K562 (cell line): ENCODE data around the gene EPHA2. TPM values are rescaled to one million over a fixed set of nuclear protein-coding genes. Genes with fewer than 3 reads are reported as not detected.
A peak's percentile ranks its signal among the peaks of the same experiment; 100 is the strongest.

ENCODE experiments used
- ATAC-seq: fragments of 200-7000 bp; cut with Tn5 transposase; 3 replicates; pipeline ENCODE4 v1.9.1; 2020; ENCODE audit warnings: moderate library complexity
- BruUV-seq: library from RNA; stranded (reverse); fragments of 400-500 nt; replicated peaks from 2 replicates; lab custom pipeline; 2021; lab: Mats Ljungman, UMichigan
- CTCF ChIA-PET: fragments of 300-600 bp; formaldehyde crosslinking; extraction: SDS; loops from one replicate; lab custom pipeline; 2021; ENCODE audit warnings: low intra/inter-chr PET ratio; lab: Yijun Ruan, JAX
- POLR2A ChIA-PET: fragments of 300-600, 350-650 bp; sonication (Branson Sonifier 250); formaldehyde crosslinking; extraction: SDS; loops from one replicate; lab custom pipeline; 2021; ENCODE audit warnings: antibody characterized with exemption, inconsistent platforms; lab: Yijun Ruan, JAX
- DNase-seq, 4 experiments: peaks; one replicate each; pipeline versions ENCODE4 v3.0.0 to v3.0.0-alpha.2; 2011 to 2018; ENCODE audit warnings: low spot score in 3 of 4, mixed read lengths in 3 of 4; ENCODE audit errors: extremely low read depth in 1 of 4
- FAIRE-seq: peaks from 2 replicates; lab custom pipeline; 2011; peaks lifted over from hg19 to GRCh38; lab: Jason Lieb, UNC
- H2AFZ ChIP-seq: 2 replicates; pipeline ENCODE4 v1.6.0; 2011; ENCODE audit warnings: low read depth, low read length, control low read depth, inconsistent platforms
- H3K27ac ChIP-seq: fragments of 200-600 bp; 3 replicates; pipeline ENCODE4 v1.8.0; 2011; ENCODE audit warnings: low read depth, mild to moderate bottlenecking, control low read depth, inconsistent platforms, low read length, moderate library complexity, mixed read lengths; ENCODE audit errors: extremely low read depth
- H3K27me3 ChIP-seq, 2 experiments: fragments of 300-600 bp in 1 of 2; 2 replicates in 1 of 2; 3 replicates in 1 of 2; pipeline versions ENCODE4 v1.6.0 to v1.8.0; 2011; ENCODE audit warnings: inconsistent platforms in 2 of 2, low read length in 2 of 2, mild to moderate bottlenecking in 1 of 2, mixed read lengths in 1 of 2, moderate library complexity in 1 of 2; ENCODE audit not compliant: control insufficient read depth in 2 of 2, insufficient read depth in 2 of 2
- H3K36me3 ChIP-seq: fragments of 300-600 bp; 3 replicates; pipeline ENCODE4 v1.8.0; 2011; ENCODE audit warnings: mild to moderate bottlenecking, low read length, inconsistent platforms; ENCODE audit not compliant: control insufficient read depth, insufficient read depth
- H3K4me1 ChIP-seq, 2 experiments: fragments of 200-600 bp in 1 of 2; replicated peaks in 1 of 2; 2 replicates in 1 of 2; 3 replicates in 1 of 2; pipeline versions ENCODE4 v1.5.1 to v1.8.0; 2011; ENCODE audit warnings: inconsistent platforms in 2 of 2, low read length in 2 of 2, mild to moderate bottlenecking in 1 of 2, mixed read lengths in 1 of 2, moderate library complexity in 1 of 2; ENCODE audit not compliant: control insufficient read depth in 2 of 2, insufficient read depth in 2 of 2
- H3K4me2 ChIP-seq: 2 replicates; pipeline ENCODE4 v1.6.1; 2011; ENCODE audit warnings: low read length, control low read depth, inconsistent platforms, mixed read lengths; ENCODE audit not compliant: insufficient read depth
- H3K4me3 ChIP-seq: fragments of 200-600 bp; sonication (generic), shearing (Covaris generic); 2 replicates; pipeline ENCODE4 v1.5.1; 2016; ENCODE audit warnings: control low read depth, inconsistent platforms
- H3K79me2 ChIP-seq: fragments of 200-600 bp; 3 replicates; pipeline ENCODE4 v1.8.0; 2011; ENCODE audit warnings: low read length, inconsistent platforms; ENCODE audit not compliant: control insufficient read depth, insufficient read depth
- H3K9ac ChIP-seq, 2 experiments: 2 replicates each; pipeline versions ENCODE4 v1.6.0 to v1.6.1; 2011; ENCODE audit warnings: low read depth in 2 of 2, low read length in 2 of 2, control low read depth in 1 of 2, inconsistent platforms in 1 of 2, mild to moderate bottlenecking in 1 of 2, mixed read lengths in 1 of 2; ENCODE audit not compliant: insufficient read depth in 1 of 2
- H3K9me1 ChIP-seq: one replicate; pipeline ENCODE4 v1.6.0; 2011; ENCODE audit warnings: inconsistent platforms, mild to moderate bottlenecking, low read length, moderate library complexity; ENCODE audit not compliant: control insufficient read depth, insufficient read depth
- H3K9me3 ChIP-seq: replicated peaks from 2 replicates; pipeline ENCODE4 v1.5.1; 2011; ENCODE audit warnings: low read depth, low read length, inconsistent platforms; ENCODE audit not compliant: control insufficient read depth, insufficient read depth
- H4K20me1 ChIP-seq: replicated peaks from 2 replicates; pipeline ENCODE4 v1.6.1; 2011; ENCODE audit warnings: low read length, inconsistent platforms, mixed read lengths; ENCODE audit not compliant: control insufficient read depth, insufficient read depth
- ARID3B ChIP-seq: fragments of 250-450 bp; sonication (Bioruptor Pico); IDR thresholded peaks from 2 replicates; pipeline ENCODE4 v1.4.0; 2020; ENCODE audit warnings: borderline replicate concordance
- IRF2 ChIP-seq: sonication (generic); formaldehyde crosslinking; IDR thresholded peaks from 2 replicates; pipeline ENCODE4 v1.8.1; 2022; ENCODE audit warnings: mild to moderate bottlenecking, missing genetic modification reagents
- MLLT1 ChIP-seq, 2 experiments: fragments of 450-650 bp; IDR thresholded peaks; 2 replicates each; pipeline ENCODE4 v1.6.1; 2016
- MYC ChIP-seq, 2 experiments: fragments of 250-450 bp in 1 of 2; sonication (Bioruptor Pico) in 1 of 2; IDR thresholded peaks; 2 replicates each; pipeline versions ENCODE4 v1.5.1 to v1.6.1; 2012 to 2021; ENCODE audit warnings: low read depth in 2 of 2, borderline replicate concordance in 1 of 2, improper control_type of control experiment in 1 of 2, low read length in 1 of 2, mild to moderate bottlenecking in 1 of 2, moderate library complexity in 1 of 2
- SPI1 ChIP-seq: IDR thresholded peaks from 2 replicates; pipeline ENCODE4 v1.6.1; 2011; ENCODE audit warnings: low read depth, low read length, control low read depth, borderline replicate concordance
- TCF7 ChIP-seq: sonication (generic); IDR thresholded peaks from 2 replicates; pipeline ENCODE4 v1.6.1; 2016; ENCODE audit warnings: antibody characterized with exemption, borderline replicate concordance
- ZNF511 ChIP-seq: sonication (generic); formaldehyde crosslinking; IDR thresholded peaks from 2 replicates; pipeline ENCODE4 v1.8.0; 2022; ENCODE audit warnings: mild to moderate bottlenecking, missing genetic modification reagents
- WGBS: fragments of 100-300 bp; shearing (Covaris generic); methylation state at CpG from one replicate; pipeline ENCODE4 v1.1.6; 2016; ENCODE audit warnings: low coverage, mixed read lengths; ENCODE audit not compliant: insufficient coverage; ENCODE audit errors: missing lambda C conversion rate; 5-methylcytosine and 5-hydroxymethylcytosine counted together
- in situ Hi-C: fragments of 300-500 bp; cut with MboI; formaldehyde crosslinking; loops from 4 replicates; pipeline ENCODE4 v1.15.0; 2018; ENCODE audit warnings: inconsistent platforms, mixed read lengths
- intact Hi-C: fragments of 100-400 bp; cut with micrococcal nuclease; formaldehyde crosslinking; loops from 2 replicates; pipeline ENCODE4 v1.14.2; 2022
- polyA plus RNA-seq, 8 experiments: library from polyadenylated mRNA; depleted of rRNA in 4 of 8; stranded (reverse) in 5 of 8; unstranded in 3 of 8; fragments of >200 nt; fragmentation: Nextera tagmentation in 2 of 8; fragmentation: Illumina TruSeq in 1 of 8; extraction: Ambion mirVana in 2 of 8; extraction: Trizol in 1 of 8; gene quantifications; 2 replicates each; pipeline versions ENCODE4 v1.2.1 to v1.2.3, GENCODE V29; 2011 to 2014; ENCODE audit warnings: inconsistent platforms in 1 of 8, missing spikeins in 1 of 8
- total RNA-seq, 7 experiments: library from RNA; depleted of rRNA in 6 of 7; stranded (reverse); fragments of >200 nt in 6 of 7; fragmentation: Illumina TruSeq in 2 of 7; extraction: Trizol in 2 of 7; gene quantifications; 2 replicates each; pipeline versions ENCODE4 v1.2.1 to v1.2.3, GENCODE V29; 2011 to 2021; ENCODE audit warnings: low replicate concordance in 1 of 7

EPHA2 gene
- total and polyA plus RNA-seq, 9 of the 15 experiments (the other 6 are each of a cell fraction or from before 2014, with no cell fraction given), result 0.04 to 0.40 (median 0.07) TPM; not detected in 4

- no peak for FAIRE-seq
- Histone ChIP-seq H3K27ac (no peak overlapping the region), H3K9me3 (no peaks in the 10 kb centered on the region), H3K9ac (peak overlapping the region in 1 of 2 experiments; percentile 44; a peak in 2 of 4 replicates), H3K4me2 (no peak overlapping the region), H3K36me3 (no peaks in the 10 kb centered on the region), H3K4me3 (no peak overlapping the region), H3K27me3 (no peaks in the 10 kb centered on the region), H3K79me2 (no peaks in the 10 kb centered on the region), H3K9me1 (peaks cover 3% of the 10 kb centered on the region), H4K20me1 (no peaks in the 10 kb centered on the region), H2AFZ (no peak overlapping the region), H3K4me1 (peaks cover 32 to 68% of the 10 kb centered on the region in 2 experiments)
- CTCF ChIA-PET, result no interaction called here
- ATAC-seq, result no peak
- intact Hi-C loops (no loop called here), in situ Hi-C loops (no loop called here)
- no peak for DNase-seq
- no TSS peak for BruUV-seq
- 78% methylated on average over 31 of the region's 31 CpGs for WGBS
- POLR2A ChIA-PET, result no interaction called here
- TF ChIP-seq MYC (IDR thresholded peaks at IDR 0.05; ENCODE audit: low read depth, low read length), result no peak
- TF ChIP-seq MYC (CRISPR knock-in tag; IDR thresholded peaks at IDR 0.05; ENCODE audit: borderline replicate concordance, low read depth), result no peak
- TF ChIP-seq IRF2 (CRISPR knock-in tag), result 0 out of 2 replicates have a peak, but pooled peaks have one; percentile 4
- TF ChIP-seq ZNF511, result no peak
- 0 out of 2 replicates have a peak, but pooled peaks have one; percentile 2 for TF ChIP-seq ARID3B (CRISPR knock-in tag)
- no peak for TF ChIP-seq TCF7
- no peak for TF ChIP-seq SPI1
- TF ChIP-seq MLLT1 (IDR thresholded peaks at IDR 0.05), result no peak
Measured at GRCh38 chr1:16137890-16138467, 17.9 kb downstream of the EPHA2 start.
